HTERT RPE-1 (cell line): ENCODE data around the gene LAPTM4A.
"Not testable (repeated sequence)": the region's sequence is repeated elsewhere in the genome, so short reads cannot be mapped to it uniquely, and the experiment has no call there.

Experiments used
- in situ Hi-C: fragments of 300-500 bp; cut with MboI; formaldehyde crosslinking; loops from 4 replicates; pipeline ENCODE4 v1.14.3; 2020; ENCODE audit warnings: low sequenced_read_pairs

The LAPTM4A gene

DNA sequence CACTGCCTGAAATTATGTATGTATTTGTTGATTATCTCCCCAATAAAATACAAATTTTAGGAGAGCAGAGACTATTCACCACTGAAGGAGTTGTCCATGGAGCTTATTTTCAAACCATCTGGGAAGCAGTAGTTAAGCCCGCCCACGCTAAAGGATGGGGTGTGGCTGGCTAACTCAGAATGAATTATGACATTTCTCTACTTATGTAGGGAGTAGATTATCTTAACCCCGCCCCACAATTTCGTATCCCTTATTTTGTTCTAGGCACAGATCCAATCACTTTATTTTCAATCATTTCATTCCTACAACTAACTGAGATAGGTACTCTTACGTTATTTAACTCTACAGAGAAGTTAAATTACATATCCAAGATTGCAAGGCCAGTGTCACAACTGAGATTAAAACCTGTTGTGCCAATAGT is 1.4 kb upstream of the LAPTM4A start:
- in situ Hi-C loops, result no loop called here

GRCh38 chr2:20052229-20052851 is 912 bp upstream of the LAPTM4A start:
- in situ Hi-C loops, result no loop called here

GRCh38 chr2:20050646-20051531 is 539 bp downstream of the LAPTM4A start:
- in situ Hi-C loops, result no loop called here

DNA sequence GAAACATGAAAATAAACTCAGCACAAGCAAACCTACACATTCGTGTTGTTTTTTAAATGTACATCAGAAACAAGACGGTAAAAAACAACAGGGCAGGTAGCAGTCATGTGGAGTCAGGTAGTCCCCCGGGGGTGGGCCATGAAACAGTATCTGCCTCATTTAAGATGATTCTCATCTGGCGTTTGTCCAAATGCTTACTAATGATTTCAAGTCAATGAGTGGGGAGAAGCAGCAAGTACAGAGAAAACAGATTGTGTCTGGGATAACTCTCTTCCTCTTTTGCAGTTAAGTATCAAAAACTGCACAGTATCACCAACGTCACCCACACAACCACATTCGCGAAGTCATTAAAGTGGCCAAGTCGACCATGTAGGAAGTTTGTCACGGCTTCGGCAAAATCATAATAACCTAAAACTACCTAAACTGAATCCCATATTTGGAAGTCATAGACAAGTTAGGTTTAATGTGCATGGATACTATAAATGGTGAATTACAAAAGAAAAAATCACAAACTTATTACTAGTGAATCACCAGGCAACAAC is 1.3 kb downstream of the LAPTM4A start:
- in situ Hi-C loops, result no loop called here

- in situ Hi-C loops, result no loop called here
These were observed 1.8 kb downstream of the LAPTM4A start for GRCh38 chr2:20049637-20050036.

GRCh38 chr2:20048488-20049448 is 2.7 kb downstream of the LAPTM4A start:
- in situ Hi-C loops, result no loop called here

- in situ Hi-C loops, result not testable (repeated sequence)
These were observed 5.6 kb downstream of the LAPTM4A start for GRCh38 chr2:20045712-20046292.

DNA sequence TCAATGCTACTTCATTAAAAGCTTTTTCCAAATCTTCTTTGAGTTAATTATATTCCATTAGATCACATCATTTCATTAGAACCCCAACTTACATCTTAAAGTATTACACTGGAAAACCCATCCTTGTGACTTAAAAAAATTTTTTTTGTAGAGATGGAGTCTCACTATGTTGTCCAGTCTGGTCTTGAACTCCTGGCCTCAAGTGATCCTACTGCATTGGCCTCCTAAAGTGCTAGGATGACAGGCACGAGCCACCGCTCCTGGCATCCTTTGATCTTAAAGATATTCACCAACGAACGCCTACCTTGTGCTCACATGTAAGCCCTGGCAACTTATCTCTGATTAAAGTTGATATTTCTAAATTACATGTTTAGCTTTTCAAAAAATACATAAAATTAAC is 6.7 kb downstream of the LAPTM4A start:
- in situ Hi-C loops, result no loop called here

DNA sequence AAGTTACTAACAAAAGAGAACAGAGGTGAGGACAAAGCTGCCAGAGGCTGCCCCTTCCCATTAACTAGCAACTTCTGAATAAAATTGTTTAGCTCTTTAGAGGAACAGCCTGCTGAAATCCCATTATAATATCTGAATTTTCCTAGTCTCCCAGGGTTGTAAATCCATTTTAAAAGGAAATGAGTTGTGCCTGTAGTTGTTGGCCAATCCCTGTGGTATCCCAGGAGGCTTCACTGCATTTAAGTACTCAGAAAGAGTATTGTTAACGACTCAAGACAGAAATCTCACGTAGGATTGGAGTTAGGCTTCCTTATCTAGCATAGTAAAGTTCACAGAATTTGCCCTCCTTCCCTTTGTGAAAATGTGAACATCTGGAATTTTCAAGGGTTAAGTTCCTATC is 8.9 kb downstream of the LAPTM4A start:
- in situ Hi-C loops, result no loop called here

DNA sequence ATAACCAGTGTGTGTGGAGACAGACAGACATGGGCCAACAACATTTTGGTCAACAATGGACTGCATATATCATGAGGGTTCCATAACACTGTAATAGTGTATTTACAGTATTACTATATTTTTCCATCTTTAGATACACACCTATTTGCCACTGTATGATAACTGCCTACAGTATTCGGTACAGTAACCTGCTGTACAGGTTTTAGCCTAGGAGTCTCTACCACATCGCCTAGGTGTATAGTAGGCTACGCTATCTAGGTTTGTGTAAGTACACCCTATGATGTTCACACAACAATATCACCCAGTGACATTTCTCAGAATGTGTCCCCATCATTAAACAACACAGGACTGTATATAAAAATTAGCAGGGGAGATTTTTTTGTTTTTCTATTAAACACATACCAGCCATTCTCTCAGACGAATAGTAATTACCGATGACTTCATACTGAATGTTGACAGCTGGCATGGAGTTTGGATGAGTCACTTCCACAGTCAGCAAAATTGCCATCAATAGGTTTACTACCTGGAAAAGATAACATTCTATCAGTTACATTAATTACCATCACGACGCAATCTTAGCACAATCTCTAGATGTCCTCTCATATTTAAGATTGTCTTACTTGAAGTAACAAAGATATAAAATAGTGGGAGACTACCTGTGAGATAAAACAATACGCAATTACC is 10.8 kb downstream of the LAPTM4A start:
- in situ Hi-C loops, result no loop called here

DNA sequence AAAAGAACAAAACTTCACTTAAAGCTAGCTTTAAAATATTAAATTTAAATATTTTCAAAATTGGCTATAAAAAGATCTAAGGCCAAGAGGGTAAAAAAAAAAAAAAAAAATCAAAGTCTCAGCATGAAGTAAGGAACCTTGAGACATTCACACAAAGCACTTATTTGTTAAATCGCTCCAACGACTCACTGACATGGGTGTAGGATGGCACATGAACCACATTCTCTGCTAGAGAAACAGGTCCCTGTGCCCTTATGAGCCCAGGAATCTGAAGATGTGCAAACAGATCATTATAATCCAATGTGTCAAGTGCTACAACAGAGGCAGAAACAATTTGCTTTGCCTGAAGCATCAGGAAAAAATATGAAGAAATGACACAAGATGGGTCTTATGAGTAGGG is 13.8 kb downstream of the LAPTM4A start:
- in situ Hi-C loops, result no loop called here

DNA sequence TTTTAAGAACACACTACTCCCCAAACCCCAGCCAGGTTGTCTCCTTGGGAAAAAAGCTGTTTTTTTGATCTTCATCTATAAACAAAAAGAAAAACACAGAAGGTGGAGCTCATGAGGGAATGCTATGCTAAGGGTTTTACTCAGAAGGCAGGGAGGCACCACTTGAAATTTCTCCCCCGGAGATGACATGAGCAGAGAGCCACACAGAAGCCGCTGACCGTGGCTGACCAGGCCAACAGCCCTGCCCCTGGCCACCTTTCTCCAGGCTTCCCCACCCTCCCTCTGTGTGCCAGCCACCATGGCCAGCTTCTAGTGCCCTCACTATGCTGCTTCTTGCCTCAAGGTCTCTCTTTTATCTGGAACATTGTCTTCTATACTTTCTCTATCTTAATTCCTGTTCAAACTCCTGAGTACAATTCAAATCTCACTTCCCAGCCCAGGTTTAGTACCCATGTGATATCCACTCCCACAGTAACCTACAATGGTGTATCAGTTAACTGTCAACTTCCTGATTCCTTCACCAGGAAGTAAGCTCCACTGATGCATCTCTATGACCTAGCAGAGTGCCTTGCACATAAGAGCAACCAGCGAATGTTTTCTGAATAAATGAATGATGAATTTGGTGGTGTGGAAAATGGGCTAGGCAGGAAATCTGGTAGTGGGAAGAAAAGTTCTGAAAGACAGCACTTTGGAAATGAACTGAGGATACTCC is 15.3 kb downstream of the LAPTM4A start:
- in situ Hi-C loops, result no loop called here

DNA sequence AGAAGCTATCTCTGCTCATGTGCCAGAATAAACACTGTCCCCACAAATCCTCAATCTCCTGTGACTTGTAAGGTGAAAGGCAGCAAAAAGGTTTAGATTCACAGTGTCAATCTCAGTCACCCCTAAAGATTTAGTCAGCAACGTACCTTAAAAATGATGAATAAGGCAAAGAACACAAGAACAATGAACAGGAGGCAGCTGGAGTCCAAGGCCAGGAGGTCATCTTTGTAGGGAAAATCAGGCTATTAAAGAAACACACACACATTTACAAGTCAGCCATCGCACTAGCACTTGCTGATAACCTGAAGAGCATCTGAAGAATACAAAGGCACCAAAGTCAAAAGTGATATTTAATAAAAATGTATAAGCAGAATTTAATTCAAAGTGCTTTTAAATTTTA is 16.6 kb downstream of the LAPTM4A start:
- in situ Hi-C loops, result no loop called here

DNA sequence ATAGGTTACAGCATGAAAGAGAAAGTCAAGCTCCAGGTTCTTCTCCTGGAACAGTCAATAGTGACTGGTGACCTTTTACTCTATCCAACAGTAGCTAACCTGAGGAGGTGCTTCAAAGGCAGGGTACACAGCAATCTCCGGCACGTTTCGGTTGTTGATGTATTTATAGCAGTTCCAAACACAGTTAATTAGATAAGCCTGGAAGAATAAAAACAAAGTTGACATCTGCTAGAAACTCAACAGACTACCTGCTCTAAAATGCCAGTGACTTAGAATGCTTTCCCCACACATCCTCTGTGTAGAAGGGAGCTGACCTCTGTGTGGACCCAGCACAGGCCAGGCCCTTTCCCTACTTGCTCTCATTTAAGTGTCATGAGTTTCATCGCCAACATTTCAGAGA is 17.2 kb downstream of the LAPTM4A start:
- in situ Hi-C loops, result no loop called here

- in situ Hi-C loops, result no loop called here
These were observed 18.1 kb downstream of the LAPTM4A start for GRCh38 chr2:20033322-20033721.

GRCh38 chr2:20030224-20030623 is 21.2 kb downstream of the LAPTM4A start:
- in situ Hi-C loops, result no loop called here

DNA sequence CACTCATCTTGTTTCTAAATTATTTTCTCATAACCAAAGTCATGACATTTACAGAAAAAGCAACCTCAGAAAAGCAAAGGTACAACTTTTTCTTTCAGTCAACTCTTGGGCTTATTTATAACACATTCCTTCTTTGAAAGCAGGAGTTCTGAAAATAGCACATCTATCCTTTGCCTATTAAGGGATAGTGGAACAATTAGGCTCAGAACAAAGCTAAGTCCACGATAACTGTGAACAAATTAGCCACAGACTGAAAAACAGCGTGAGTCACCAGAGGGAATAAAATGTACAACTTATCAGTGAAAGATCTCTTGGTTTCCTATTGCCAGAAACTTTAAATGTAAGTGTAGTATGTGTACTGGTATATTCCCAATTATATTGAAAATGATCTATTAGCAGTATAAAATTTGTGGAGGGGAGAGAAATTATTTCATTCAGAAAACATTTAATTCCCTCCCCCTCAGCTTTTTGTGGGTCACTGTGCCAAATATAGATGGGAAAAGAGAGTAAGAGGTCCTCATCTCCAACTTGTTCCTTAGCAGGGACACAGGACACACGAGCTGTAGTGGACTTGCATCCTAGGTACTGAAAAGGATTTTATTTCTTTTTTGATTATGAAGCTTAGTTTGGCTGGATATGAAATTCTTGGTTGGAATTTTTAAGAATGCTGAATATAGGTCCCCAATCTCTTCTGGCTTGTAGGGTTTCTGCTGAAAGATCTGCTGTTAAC is 23.6 kb downstream of the LAPTM4A start:
- in situ Hi-C loops, result no loop called here

DNA sequence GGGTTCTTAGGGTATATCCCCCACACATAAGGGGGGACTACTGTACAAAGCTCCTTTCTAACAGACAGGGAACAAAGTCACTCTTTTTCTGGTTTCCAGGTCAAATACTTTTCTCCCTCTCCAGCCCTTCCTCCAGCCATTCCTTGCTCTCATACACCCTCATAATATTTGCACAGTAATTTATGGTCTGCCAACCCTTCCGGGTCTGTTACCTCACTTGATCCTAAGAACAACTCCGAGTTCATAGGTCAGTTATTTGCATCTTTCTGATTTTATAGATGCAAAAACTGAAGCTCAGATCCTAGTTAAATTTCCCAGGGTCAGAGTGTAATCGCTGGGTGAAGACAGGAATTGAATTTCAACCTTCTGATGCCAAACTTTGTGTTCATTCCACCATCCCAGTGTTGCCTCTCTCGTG is 24.2 kb downstream of the LAPTM4A start:
- in situ Hi-C loops, result no loop called here
